GM23338 (cell line): ENCODE results near the gene HNRNPR.

Source experiments
- CTCF ChIP-seq, 2 experiments: fragments of 200-600 bp in 1 of 2; sonication (generic) in 1 of 2; conservative IDR thresholded peaks; 2 replicates each; pipeline versions ENCODE4 v1.5.1 to v1.6.1; 2016 to 2017; ENCODE audit warnings: antibody characterized with exemption in 2 of 2, low read depth in 2 of 2, mild to moderate bottlenecking in 2 of 2, moderate library complexity in 1 of 2
- JUNB ChIP-seq: IDR thresholded peaks from one replicate; pipeline ENCODE4 v1.6.1; 2016; ENCODE audit warnings: antibody characterized with exemption; ENCODE audit not compliant: unreplicated experiment
- POLR2AphosphoS5 ChIP-seq: IDR thresholded peaks from 2 replicates; pipeline ENCODE4 v1.6.1; 2016; ENCODE audit warnings: antibody characterized with exemption, low read depth

GRCh38 chr1:23291706-23292105, 52.4 kb downstream of the HNRNPR start:
- TF ChIP-seq CTCF (conservative IDR thresholded peaks at IDR 0.05; ENCODE audit: low read depth in 2 of 2), result no peak
- no peak for TF ChIP-seq JUNB
- no peak for TF ChIP-seq POLR2AphosphoS5
